ENCODE data around the gene CEBPE.

CEBPE gene

DNA sequence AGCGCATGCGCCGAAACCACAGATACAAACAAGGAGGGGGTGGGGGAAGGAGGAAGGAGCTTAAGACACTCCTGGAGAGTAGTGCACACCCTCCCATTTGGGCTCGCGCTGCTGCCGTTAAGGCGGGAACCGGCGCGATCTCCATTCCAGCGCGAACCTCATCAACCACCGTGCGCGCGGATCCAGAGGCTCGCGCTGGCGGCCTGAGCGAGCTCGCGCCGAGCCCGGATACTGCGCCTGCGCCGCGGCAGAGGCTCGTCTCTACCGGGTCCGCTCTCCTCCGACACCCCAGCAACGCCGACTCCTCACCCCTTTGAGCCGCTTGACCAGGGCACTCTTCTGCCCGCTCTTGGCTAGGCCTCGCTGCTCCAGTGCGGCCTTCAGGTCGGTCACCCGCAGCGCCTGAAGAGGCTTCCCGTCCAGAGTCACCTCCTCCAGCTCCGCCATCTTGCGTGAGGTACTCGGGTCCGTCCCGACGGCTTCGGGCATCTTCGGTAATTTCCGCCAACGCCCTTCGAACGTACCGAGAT is 24.3 kb downstream of the CEBPE start, which contains the start of gene ACIN1:
Gene ACIN1 (minus strand): TSS at position 471 of the 530 bp plus-strand sequence. CDS start 24 bp downstream, at position 447.
- ATAC-seq: peak; percentile 65
- TF ChIP-seq, protein P1, sequence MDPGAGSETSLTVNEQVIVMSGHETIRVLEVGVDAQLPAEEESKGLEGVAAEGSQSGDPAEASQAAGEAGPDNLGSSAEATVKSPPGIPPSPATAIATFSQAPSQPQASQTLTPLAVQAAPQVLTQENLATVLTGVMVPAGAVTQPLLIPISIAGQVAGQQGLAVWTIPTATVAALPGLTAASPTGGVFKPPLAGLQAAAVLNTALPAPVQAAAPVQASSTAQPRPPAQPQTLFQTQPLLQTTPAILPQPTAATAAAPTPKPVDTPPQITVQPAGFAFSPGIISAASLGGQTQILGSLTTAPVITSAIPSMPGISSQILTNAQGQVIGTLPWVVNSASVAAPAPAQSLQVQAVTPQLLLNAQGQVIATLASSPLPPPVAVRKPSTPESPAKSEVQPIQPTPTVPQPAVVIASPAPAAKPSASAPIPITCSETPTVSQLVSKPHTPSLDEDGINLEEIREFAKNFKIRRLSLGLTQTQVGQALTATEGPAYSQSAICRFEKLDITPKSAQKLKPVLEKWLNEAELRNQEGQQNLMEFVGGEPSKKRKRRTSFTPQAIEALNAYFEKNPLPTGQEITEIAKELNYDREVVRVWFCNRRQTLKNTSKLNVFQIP (CRISPR knock-in tag; IDR thresholded peaks at IDR 0.05; ENCODE audit: borderline replicate concordance, low read depth): no peak
- TF ChIP-seq, protein P2, sequence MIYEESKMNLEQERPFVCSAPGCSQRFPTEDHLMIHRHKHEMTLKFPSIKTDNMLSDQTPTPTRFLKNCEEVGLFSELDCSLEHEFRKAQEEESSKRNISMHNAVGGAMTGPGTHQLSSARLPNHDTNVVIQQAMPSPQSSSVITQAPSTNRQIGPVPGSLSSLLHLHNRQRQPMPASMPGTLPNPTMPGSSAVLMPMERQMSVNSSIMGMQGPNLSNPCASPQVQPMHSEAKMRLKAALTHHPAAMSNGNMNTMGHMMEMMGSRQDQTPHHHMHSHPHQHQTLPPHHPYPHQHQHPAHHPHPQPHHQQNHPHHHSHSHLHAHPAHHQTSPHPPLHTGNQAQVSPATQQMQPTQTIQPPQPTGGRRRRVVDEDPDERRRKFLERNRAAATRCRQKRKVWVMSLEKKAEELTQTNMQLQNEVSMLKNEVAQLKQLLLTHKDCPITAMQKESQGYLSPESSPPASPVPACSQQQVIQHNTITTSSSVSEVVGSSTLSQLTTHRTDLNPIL (CRISPR knock-in tag; IDR thresholded peaks at IDR 0.05; ENCODE audit: low read depth): no peak
- TF ChIP-seq, protein P3, sequence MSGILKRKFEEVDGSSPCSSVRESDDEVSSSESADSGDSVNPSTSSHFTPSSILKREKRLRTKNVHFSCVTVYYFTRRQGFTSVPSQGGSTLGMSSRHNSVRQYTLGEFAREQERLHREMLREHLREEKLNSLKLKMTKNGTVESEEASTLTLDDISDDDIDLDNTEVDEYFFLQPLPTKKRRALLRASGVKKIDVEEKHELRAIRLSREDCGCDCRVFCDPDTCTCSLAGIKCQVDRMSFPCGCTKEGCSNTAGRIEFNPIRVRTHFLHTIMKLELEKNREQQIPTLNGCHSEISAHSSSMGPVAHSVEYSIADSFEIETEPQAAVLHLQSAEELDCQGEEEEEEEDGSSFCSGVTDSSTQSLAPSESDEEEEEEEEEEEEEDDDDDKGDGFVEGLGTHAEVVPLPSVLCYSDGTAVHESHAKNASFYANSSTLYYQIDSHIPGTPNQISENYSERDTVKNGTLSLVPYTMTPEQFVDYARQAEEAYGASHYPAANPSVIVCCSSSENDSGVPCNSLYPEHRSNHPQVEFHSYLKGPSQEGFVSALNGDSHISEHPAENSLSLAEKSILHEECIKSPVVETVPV (CRISPR knock-in tag; IDR thresholded peaks at IDR 0.05): no peak

DNA sequence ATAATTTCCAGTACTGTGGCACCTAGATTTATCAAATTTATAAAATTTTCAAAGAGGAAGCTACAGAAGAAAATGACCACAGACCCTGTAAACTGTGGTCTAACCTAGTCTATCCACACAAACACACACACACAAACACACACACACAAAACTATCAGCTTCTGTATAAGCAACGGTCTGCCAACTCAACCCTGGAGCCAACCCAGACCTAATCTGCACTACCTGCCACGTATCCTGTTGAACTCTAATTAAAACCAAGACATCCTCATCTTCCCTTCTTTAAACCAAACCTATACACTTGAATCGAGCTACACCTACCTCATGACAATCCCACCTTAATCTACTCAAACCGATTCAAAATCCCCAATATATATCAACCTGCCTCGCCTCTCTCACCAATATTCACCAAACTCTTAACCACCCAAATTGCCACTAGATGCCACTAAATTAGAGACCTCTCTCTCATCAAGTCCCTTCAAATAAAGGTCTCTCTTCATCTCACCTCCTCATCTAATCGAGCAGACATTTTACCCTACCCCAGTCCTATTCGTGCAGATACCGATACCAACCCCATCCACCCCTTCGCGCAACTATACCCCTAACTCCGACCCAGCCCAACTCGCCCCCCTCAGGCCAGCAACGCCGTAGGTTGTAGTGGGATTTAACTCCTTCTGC is 24.9 kb downstream of the CEBPE start:
- no peak for ATAC-seq
- TF ChIP-seq BACH2 (CRISPR knock-in tag; IDR thresholded peaks at IDR 0.05; ENCODE audit: borderline replicate concordance) (no peak), ZFP30 (CRISPR knock-in tag; IDR thresholded peaks at IDR 0.05) (no peak), ISL1 (CRISPR knock-in tag; IDR thresholded peaks at IDR 0.05) (no peak), ARNTL (CRISPR knock-in tag; IDR thresholded peaks at IDR 0.05; ENCODE audit: borderline replicate concordance, low read depth) (no peak), TCF4 (CRISPR knock-in tag; IDR thresholded peaks at IDR 0.05; ENCODE audit: borderline replicate concordance) (no peak), ZNF70 (CRISPR knock-in tag; IDR thresholded peaks at IDR 0.05) (no peak)
- TF ChIP-seq, protein P1 (CRISPR knock-in tag; IDR thresholded peaks at IDR 0.05; ENCODE audit: borderline replicate concordance, low read depth): no peak
- TF ChIP-seq, protein P3 (CRISPR knock-in tag; IDR thresholded peaks at IDR 0.05): no peak

DNA sequence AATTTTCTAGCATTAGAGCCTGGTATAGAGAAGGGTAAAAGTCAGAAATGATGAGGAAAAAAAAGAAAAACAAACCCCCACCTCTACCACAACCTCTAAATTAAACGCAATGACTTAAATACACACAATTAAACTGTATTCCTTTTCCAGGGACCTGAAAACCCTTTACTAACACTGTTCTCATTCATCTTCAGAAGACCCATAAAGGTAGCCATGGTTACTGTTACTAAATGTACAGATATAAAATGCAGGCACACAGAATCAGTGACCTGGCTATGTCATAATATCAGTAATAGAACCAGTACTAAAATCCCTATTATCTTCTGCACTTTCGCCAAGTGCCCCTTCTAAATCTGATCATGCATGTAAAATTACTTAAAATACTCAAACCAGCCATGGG is 25.5 kb downstream of the CEBPE start:
- ATAC-seq: no peak

More for the DNA sequence above, 25.5 kb downstream of the CEBPE start:
- TF ChIP-seq, protein P4, sequence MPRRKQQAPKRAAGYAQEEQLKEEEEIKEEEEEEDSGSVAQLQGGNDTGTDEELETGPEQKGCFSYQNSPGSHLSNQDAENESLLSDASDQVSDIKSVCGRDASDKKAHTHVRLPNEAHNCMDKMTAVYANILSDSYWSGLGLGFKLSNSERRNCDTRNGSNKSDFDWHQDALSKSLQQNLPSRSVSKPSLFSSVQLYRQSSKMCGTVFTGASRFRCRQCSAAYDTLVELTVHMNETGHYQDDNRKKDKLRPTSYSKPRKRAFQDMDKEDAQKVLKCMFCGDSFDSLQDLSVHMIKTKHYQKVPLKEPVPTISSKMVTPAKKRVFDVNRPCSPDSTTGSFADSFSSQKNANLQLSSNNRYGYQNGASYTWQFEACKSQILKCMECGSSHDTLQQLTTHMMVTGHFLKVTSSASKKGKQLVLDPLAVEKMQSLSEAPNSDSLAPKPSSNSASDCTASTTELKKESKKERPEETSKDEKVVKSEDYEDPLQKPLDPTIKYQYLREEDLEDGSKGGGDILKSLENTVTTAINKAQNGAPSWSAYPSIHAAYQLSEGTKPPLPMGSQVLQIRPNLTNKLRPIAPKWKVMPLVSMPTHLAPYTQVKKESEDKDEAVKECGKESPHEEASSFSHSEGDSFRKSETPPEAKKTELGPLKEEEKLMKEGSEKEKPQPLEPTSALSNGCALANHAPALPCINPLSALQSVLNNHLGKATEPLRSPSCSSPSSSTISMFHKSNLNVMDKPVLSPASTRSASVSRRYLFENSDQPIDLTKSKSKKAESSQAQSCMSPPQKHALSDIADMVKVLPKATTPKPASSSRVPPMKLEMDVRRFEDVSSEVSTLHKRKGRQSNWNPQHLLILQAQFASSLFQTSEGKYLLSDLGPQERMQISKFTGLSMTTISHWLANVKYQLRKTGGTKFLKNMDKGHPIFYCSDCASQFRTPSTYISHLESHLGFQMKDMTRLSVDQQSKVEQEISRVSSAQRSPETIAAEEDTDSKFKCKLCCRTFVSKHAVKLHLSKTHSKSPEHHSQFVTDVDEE (CRISPR knock-in tag; IDR thresholded peaks at IDR 0.05): no peak
- TF ChIP-seq ISL1 (CRISPR knock-in tag; IDR thresholded peaks at IDR 0.05) (no peak), PPARA (CRISPR knock-in tag; IDR thresholded peaks at IDR 0.05; ENCODE audit: borderline replicate concordance) (no peak), TOX (CRISPR knock-in tag; IDR thresholded peaks at IDR 0.05; ENCODE audit: borderline replicate concordance) (no peak), GLIS3 (CRISPR knock-in tag; IDR thresholded peaks at IDR 0.05) (no peak), ARNTL (CRISPR knock-in tag; IDR thresholded peaks at IDR 0.05; ENCODE audit: borderline replicate concordance, low read depth) (no peak)
- TF ChIP-seq, protein P3 (CRISPR knock-in tag; IDR thresholded peaks at IDR 0.05): no peak
